Measurements from ENCODE around the gene UROC1.

The UROC1 gene

GRCh38 chr3:126463521-126463920, 54.1 kb downstream of the UROC1 start:
- H3K9me3 ChIP-seq (ENCODE audit: insufficient read depth, low read length) = no peaks in the 10 kb centered on the region
- TF ChIP-seq YY1 (IDR thresholded peaks at IDR 0.05; ENCODE audit: insufficient read depth, insufficient read length) (no peak), ZNF274 (IDR thresholded peaks at IDR 0.05; ENCODE audit: low read depth, low read length) (no peak), SUZ12 (IDR thresholded peaks at IDR 0.05; ENCODE audit: extremely low read depth, insufficient read depth, insufficient read length) (no peak)
- DNase-seq (ENCODE audit: low read depth, low spot score) = no peak
- H3K27me3 ChIP-seq (ENCODE audit: insufficient read depth, insufficient read length) = no peaks in the 10 kb centered on the region
- H3K36me3 ChIP-seq (ENCODE audit: insufficient read depth, insufficient read length, low read length) = peaks cover 98% of the 10 kb centered on the region
- H3K4me1 ChIP-seq (ENCODE audit: insufficient read depth, insufficient read length) = no peaks in the 10 kb centered on the region
- no peak overlapping the region for H3K9ac ChIP-seq (ENCODE audit: insufficient read length, low read depth)
- no peak overlapping the region for H3K4me3 ChIP-seq (ENCODE audit: insufficient read length, low read depth)

GRCh38 chr3:126461450-126462070, 56.0 kb downstream of the UROC1 start:
- TF ChIP-seq ZNF274 (IDR thresholded peaks at IDR 0.05; ENCODE audit: low read depth, low read length) (no peak), SUZ12 (IDR thresholded peaks at IDR 0.05; ENCODE audit: extremely low read depth, insufficient read depth, insufficient read length) (no peak), YY1 (IDR thresholded peaks at IDR 0.05; ENCODE audit: insufficient read depth, insufficient read length) (no peak)
- Histone ChIP-seq H3K4me1 (ENCODE audit: insufficient read depth, insufficient read length) (no peaks in the 10 kb centered on the region), H3K9ac (ENCODE audit: insufficient read length, low read depth) (no peak overlapping the region), H3K27me3 (ENCODE audit: insufficient read depth, insufficient read length) (no peaks in the 10 kb centered on the region), H3K4me3 (ENCODE audit: insufficient read length, low read depth) (no peak overlapping the region), H3K9me3 (ENCODE audit: insufficient read depth, low read length) (no peaks in the 10 kb centered on the region), H3K36me3 (ENCODE audit: insufficient read depth, insufficient read length, low read length) (peaks cover 96% of the 10 kb centered on the region)
- DNase-seq (ENCODE audit: low read depth, low spot score) = no peak

GRCh38 chr3:126460381-126460780, 57.2 kb downstream of the UROC1 start:
- no peak for DNase-seq (ENCODE audit: low read depth, low spot score)
- no peaks in the 10 kb centered on the region for H3K9me3 ChIP-seq (ENCODE audit: insufficient read depth, low read length)
- no peaks in the 10 kb centered on the region for H3K4me1 ChIP-seq (ENCODE audit: insufficient read depth, insufficient read length)
- H3K4me3 ChIP-seq (ENCODE audit: insufficient read length, low read depth) = no peak overlapping the region
- no peaks in the 10 kb centered on the region for H3K27me3 ChIP-seq (ENCODE audit: insufficient read depth, insufficient read length)
- peaks cover 90% of the 10 kb centered on the region for H3K36me3 ChIP-seq (ENCODE audit: insufficient read depth, insufficient read length, low read length)
- no peak for TF ChIP-seq YY1 (IDR thresholded peaks at IDR 0.05; ENCODE audit: insufficient read depth, insufficient read length)
- no peak for TF ChIP-seq SUZ12 (IDR thresholded peaks at IDR 0.05; ENCODE audit: extremely low read depth, insufficient read depth, insufficient read length)
- no peak for TF ChIP-seq ZNF274 (IDR thresholded peaks at IDR 0.05; ENCODE audit: low read depth, low read length)
- no peak overlapping the region for H3K9ac ChIP-seq (ENCODE audit: insufficient read length, low read depth)

GRCh38 chr3:126459763-126460127, 57.8 kb downstream of the UROC1 start:
- Histone ChIP-seq H3K4me1 (ENCODE audit: insufficient read depth, insufficient read length) (no peaks in the 10 kb centered on the region), H3K4me3 (ENCODE audit: insufficient read length, low read depth) (no peak overlapping the region), H3K9ac (ENCODE audit: insufficient read length, low read depth) (no peak overlapping the region), H3K36me3 (ENCODE audit: insufficient read depth, insufficient read length, low read length) (peaks cover 90% of the 10 kb centered on the region), H3K9me3 (ENCODE audit: insufficient read depth, low read length) (no peaks in the 10 kb centered on the region), H3K27me3 (ENCODE audit: insufficient read depth, insufficient read length) (no peaks in the 10 kb centered on the region)
- DNase-seq (ENCODE audit: low read depth, low spot score) = no peak
- TF ChIP-seq YY1 (IDR thresholded peaks at IDR 0.05; ENCODE audit: insufficient read depth, insufficient read length) (no peak), SUZ12 (IDR thresholded peaks at IDR 0.05; ENCODE audit: extremely low read depth, insufficient read depth, insufficient read length) (no peak), ZNF274 (IDR thresholded peaks at IDR 0.05; ENCODE audit: low read depth, low read length) (no peak)

GRCh38 chr3:126459111-126459762, 58.3 kb downstream of the UROC1 start:
- TF ChIP-seq ZNF274 (IDR thresholded peaks at IDR 0.05; ENCODE audit: low read depth, low read length) = no peak
- H3K4me1 ChIP-seq (ENCODE audit: insufficient read depth, insufficient read length) = no peaks in the 10 kb centered on the region
- H3K27me3 ChIP-seq (ENCODE audit: insufficient read depth, insufficient read length) = no peaks in the 10 kb centered on the region
- no peak for DNase-seq (ENCODE audit: low read depth, low spot score)
- peaks cover 90% of the 10 kb centered on the region for H3K36me3 ChIP-seq (ENCODE audit: insufficient read depth, insufficient read length, low read length)
- H3K9ac ChIP-seq (ENCODE audit: insufficient read length, low read depth) = no peak overlapping the region
- no peak overlapping the region for H3K4me3 ChIP-seq (ENCODE audit: insufficient read length, low read depth)
- no peaks in the 10 kb centered on the region for H3K9me3 ChIP-seq (ENCODE audit: insufficient read depth, low read length)

- H3K27me3 ChIP-seq (ENCODE audit: insufficient read depth, insufficient read length) = no peaks in the 10 kb centered on the region
- TF ChIP-seq ZNF274 (IDR thresholded peaks at IDR 0.05; ENCODE audit: low read depth, low read length) (no peak), SUZ12 (IDR thresholded peaks at IDR 0.05; ENCODE audit: extremely low read depth, insufficient read depth, insufficient read length) (no peak), YY1 (IDR thresholded peaks at IDR 0.05; ENCODE audit: insufficient read depth, insufficient read length) (no peak)
- no peak overlapping the region for H3K4me3 ChIP-seq (ENCODE audit: insufficient read length, low read depth)
- no peaks in the 10 kb centered on the region for H3K9me3 ChIP-seq (ENCODE audit: insufficient read depth, low read length)
- no peaks in the 10 kb centered on the region for H3K4me1 ChIP-seq (ENCODE audit: insufficient read depth, insufficient read length)
- no peak for DNase-seq (ENCODE audit: low read depth, low spot score)
- no peak overlapping the region for H3K9ac ChIP-seq (ENCODE audit: insufficient read length, low read depth)
- peaks cover 89% of the 10 kb centered on the region for H3K36me3 ChIP-seq (ENCODE audit: insufficient read depth, insufficient read length, low read length)
Observed at GRCh38 chr3:126456766-126457388, 60.7 kb downstream of the UROC1 start.

GRCh38 chr3:126456211-126456610, 61.4 kb downstream of the UROC1 start:
- Histone ChIP-seq H3K36me3 (ENCODE audit: insufficient read depth, insufficient read length, low read length) (peaks cover 89% of the 10 kb centered on the region), H3K9ac (ENCODE audit: insufficient read length, low read depth) (no peak overlapping the region), H3K27me3 (ENCODE audit: insufficient read depth, insufficient read length) (no peaks in the 10 kb centered on the region), H3K9me3 (ENCODE audit: insufficient read depth, low read length) (no peaks in the 10 kb centered on the region), H3K4me3 (ENCODE audit: insufficient read length, low read depth) (no peak overlapping the region), H3K4me1 (ENCODE audit: insufficient read depth, insufficient read length) (no peaks in the 10 kb centered on the region)
- TF ChIP-seq YY1 (IDR thresholded peaks at IDR 0.05; ENCODE audit: insufficient read depth, insufficient read length) = no peak
- no peak for TF ChIP-seq ZNF274 (IDR thresholded peaks at IDR 0.05; ENCODE audit: low read depth, low read length)
- TF ChIP-seq SUZ12 (IDR thresholded peaks at IDR 0.05; ENCODE audit: extremely low read depth, insufficient read depth, insufficient read length) = no peak
- no peak for DNase-seq (ENCODE audit: low read depth, low spot score)

Measured in NT2/D1 (cell line).